HG03469 (cell line): ENCODE results near the gene ENKUR.
"Not testable (repeated sequence)": the region's sequence is repeated elsewhere in the genome, so short reads cannot be mapped to it uniquely, and the experiment has no call there.

ENCODE experiments used
- ATAC-seq: cut with Tn5 transposase; IDR thresholded peaks from one replicate; pipeline ENCODE4 v1.9.1; 2021; ENCODE audit warnings: mild to moderate bottlenecking, moderate library complexity, moderate number of reproducible peaks; ENCODE audit not compliant: unreplicated experiment

The ENKUR gene

DNA sequence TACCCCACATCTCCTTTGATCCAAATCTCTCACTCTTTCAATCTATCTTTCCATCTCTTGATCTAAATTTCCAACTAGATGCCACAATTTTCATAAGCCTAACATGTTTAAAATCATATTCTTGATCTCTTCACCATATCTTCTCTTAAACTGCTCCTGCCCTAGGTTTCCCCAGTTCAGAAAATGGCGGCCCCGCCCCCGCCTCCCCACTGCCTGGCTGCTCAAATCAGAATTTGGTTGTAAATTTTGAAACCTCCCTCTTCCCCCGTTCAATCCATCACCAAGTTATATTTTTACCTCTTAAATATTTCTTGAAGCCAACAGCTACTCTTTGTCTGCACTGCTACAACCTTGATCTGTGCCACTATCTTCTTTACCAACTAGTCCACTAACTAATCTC is 36.3 kb downstream of the ENKUR start:
- ATAC-seq, result no peak

DNA sequence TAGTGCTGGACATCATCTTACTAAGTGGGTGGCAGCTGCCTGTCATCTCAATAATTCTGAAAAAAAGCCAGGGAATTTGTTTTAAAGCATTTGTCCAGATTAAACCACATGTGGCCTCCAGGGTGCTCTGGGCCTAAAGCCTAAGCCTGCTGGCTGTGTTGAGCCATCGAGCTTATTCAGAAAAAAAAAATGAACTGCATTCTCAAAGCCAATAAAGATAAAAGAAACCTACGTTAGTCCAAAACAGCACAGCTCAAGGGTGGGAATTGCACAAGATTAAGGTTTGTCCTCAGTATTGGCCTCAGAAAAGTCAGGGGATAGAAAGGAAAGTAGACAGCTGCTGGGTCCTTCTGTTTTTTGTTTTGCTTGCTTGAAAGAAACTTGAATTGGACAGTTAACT is 41.0 kb downstream of the ENKUR start:
- ATAC-seq, result no peak

DNA sequence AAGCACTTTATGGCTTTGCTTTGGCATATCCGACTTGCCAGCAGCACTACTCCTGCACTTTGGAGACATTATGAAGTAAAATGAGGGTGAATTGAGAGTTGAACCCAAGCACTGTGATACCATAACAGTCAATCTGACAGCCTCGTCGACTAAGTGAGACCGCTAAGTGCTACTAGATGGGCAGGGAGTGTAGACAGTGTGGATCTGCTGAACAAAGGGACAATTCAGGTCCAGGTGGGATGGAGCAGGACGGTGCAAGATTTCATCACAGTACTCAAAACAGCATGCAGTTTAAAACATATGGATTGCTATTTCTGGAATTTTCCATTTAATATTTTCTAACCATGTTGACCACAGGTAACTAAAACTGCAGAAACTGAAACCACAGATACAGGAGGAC is 42.8 kb downstream of the ENKUR start:
- ATAC-seq, result no peak

DNA sequence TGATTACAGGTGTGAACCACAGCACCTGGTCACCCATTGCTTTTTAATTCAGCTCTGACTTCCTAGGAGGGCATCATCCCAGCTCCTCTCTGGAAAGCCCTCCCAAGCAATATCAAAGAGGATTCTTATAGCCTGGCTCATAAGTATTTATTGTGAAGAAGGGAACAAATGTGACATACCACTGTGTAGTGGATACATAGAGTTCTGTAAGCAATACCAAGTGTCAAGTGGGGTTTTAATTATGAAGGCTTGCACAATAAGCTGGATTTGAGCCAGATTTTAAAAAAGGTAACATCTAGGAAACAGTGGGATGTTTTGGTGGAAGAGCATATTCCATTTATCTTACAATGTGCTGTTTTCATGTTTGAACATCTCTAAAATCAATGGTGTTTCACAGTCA is 44.6 kb downstream of the ENKUR start:
- ATAC-seq, result no peak

DNA sequence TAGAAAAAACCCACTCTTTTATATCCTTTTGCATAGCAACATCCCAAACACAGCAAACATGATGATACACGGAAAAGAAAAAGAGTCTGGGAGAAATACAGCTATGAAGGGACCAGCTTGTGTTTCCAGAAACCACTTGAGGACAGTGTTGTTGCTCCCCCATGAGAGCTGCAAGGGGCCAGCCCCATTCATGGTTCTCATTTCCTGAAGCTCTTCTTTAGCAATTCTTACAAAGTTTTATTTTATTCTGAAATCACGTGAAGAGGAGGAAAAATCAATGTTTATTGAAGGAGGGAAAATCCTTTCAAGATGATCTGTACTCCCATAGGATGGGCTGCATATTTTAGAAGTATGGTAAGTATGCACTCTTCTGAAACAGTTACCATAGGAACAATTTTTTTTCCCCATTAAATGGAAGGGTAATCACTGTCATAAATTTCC is 46.1 kb downstream of the ENKUR start:
- no peak for ATAC-seq

DNA sequence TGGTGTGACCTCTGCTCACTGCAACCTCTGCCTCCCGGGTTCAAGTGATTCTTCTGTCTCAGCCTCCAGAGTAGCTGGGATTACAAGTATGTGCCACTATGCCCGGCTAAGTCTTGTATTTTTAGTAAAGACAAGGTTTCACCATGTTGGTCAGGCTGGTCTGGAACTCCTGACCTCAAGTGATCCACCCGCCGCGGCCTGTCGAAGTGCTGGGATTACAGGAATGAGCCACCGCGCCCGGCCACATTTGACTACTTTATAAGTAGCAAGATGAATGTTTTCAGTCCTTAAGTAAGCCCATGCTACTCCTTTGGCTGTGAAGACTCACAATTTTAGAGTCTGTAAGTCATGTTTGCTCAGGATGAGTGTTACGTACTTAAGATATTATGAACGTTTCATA is 47.0 kb downstream of the ENKUR start:
- ATAC-seq, result not testable (repeated sequence)

DNA sequence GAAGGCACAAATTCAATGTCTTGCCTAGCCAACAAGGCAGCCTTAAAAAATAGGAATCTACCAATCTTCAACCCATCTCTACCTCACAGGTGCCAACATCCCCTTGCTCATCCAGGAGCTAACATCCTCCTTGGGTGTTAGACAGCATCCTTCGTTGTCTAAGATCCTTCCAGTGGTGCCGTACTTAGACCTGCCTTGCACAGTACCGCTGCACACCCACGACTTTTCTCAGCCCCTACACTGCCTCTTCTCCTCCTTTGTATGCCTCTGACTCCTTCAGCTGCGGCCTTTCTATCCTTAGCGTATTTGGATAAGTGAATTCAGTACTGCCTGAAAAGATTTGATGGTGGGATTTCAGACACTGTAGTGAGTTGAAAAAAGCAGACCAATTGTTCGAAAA is 47.6 kb downstream of the ENKUR start:
- no peak for ATAC-seq

DNA sequence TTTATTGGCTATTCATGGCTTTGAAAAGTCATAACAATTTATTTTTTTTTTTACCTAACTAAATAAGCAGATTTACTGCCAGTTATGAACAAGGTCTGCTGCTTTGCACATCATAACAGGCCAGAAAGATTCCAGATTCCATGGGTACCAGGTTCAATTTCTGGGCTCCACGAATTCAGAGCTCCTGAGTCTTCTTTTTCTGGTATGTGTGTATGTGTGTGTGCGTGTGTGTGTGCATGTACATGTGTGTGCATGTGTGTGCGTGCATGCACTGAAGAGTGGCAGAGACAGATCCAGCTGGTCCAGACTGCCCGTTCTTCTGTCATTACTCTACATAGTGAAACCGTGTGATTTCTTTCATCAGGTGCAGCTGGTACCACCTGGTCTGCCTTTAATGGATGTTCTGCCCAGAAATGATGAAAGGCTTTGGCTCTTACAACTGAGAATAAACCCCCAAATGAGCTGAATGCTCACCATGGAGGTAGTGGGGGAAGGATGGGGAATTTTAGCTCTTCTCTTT is 48.9 kb downstream of the ENKUR start:
- no peak for ATAC-seq

DNA sequence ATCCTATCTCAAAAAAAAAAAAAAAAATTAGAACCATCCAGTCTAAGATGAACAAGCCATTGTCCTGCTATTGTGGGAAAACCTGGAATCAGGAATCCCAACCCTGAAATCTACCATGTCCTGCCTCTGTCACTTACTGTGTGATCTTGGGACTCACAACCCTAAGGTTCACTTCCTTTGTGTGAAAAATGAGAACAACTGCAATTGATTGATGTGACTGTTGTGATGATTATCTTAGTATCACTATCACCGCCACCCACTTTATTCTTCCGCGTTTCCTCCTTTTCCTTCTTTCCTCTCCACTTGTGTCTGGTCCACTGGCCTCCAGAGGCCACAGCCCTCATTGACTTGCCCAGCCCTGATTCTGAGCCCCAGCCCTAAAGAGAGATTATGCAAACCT is 50.9 kb downstream of the ENKUR start:
- no peak for ATAC-seq

DNA sequence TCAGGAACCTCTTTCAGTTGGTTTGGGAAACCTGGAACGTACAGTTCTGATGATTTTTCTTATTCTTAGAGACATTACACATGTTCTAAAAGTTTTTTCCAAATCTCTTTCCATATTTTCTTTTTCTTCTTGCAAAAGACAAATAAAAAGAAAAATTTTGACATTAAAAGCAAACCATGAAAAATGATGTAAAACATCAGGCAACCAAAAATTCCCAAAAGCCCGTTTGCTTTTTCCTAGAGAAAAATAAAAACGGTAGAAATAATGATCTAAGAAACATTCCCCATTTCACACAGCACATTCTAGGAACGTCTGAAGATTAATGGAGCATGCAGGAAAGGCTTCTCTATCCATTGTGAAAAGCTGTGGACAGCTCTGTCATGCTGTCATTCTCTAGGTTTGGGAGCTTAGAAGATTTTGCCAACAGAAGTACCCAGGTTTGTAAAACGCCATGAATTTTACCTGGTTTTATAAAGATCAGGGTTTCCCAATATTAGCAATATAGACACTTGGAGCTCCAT is 52.4 kb downstream of the ENKUR start:
- no peak for ATAC-seq

DNA sequence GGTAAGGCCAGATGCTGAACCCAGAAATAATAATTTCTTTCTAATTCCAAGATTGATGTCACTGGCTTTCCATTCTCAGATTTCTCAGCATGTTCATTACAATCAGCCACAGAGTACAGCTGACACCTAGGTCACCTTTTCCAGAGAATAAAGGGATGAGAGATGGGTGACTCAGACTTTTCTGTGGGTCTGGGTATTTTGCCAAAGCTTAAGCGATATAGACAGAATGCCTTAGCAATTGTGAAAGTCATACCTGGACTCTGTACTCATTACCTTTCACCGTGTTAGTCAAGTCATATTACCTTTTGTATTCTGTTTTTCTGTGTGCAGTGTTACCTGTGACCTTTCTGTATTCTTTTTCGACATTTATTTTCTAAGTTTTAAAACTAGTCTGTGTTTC is 53.0 kb downstream of the ENKUR start:
- no peak for ATAC-seq

DNA sequence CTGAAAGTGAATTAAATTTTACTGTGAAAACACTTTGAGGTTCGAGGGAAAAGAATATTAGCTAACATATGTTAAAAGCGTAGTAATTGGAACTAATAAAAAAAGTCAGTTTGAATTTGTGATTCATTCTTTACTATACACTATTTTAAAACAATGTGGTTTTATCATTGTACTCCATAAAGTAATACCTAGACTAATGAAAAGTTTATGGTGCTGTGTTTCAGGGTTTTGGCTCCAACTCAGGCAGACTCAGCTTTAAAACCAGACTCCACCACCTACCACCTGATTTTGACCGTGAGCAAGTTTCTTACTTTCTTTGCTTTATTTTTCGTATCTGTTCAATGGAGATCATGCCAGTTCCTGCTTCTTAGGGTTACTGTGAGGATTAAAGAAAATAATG is 54.4 kb downstream of the ENKUR start:
- ATAC-seq, result no peak

DNA sequence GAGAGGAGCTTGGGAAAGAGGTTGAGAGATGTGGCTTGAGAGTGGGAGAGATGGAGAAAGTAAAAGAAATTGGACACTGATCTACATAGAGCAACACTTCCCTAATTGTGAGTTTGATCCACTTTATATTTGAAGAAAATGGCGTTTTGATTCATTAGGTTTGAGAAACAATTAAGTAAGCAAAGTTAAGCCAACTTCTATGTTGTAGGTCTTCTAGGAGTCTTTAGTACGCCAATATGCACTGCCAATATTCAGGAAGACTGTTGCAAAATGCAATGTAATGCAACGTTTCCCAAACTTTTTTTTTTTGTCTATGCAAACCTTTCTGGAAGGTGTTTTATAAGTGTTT is 56.6 kb downstream of the ENKUR start:
- no peak for ATAC-seq

DNA sequence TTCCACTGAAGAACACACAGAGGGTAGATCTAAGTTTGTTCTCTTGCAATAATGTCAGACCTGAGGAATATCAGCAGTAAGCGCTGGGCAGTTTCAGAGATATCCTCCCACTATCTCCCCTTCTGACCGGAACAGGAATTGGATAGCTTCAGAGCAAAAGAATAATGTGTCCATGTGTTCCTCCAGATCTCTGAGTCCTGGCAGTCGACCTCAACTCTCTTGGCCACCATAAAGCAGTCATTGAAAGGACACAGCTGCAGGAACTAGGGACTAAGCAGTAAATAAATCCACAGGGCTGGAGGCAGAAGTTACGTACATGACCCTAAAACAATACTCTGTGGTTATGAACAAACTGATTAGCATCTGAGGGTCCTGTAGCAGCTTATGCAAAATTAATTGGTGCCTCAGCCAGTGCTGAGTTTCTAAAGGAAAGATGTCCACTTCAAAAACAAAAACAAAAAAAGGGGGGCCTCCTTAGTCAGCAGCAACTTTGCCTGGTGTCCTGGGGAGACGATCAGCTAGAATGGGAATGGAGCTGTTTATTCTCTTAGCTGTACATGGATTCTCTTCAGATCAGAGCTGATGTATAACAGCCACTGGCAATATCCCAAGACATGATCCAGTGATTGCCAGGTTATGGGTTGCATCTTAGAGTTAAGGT is 57.1 kb downstream of the ENKUR start:
- ATAC-seq, result no peak

DNA sequence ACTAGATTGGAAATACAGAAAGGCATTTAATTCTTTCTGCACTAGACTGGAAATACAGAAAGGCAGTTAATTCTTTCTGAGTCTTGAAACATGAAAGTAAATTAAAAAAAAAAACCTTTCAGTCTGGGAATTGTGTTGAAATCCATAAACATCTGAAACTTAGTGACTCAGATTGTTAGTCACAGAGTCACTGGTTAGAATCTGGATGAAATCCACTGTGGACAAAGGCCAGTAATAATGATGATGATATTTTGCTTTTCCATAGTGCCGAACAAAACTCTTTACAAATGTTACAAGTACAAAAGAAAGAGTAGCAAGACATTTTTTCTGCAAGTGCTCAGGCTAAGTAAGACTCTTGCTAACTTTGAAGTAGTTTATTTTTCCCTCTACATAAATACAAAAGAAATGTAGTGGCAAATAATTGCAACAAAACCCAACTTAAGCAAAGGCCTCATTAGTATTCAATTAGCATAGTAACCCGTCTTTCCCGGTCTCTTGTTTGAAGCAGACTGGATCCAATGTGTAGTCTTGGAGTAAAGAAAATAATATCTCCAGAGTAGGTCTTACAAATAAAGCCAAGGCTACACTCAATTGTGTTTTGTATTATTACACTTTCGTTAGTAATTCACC is 57.8 kb downstream of the ENKUR start:
- ATAC-seq, result no peak

DNA sequence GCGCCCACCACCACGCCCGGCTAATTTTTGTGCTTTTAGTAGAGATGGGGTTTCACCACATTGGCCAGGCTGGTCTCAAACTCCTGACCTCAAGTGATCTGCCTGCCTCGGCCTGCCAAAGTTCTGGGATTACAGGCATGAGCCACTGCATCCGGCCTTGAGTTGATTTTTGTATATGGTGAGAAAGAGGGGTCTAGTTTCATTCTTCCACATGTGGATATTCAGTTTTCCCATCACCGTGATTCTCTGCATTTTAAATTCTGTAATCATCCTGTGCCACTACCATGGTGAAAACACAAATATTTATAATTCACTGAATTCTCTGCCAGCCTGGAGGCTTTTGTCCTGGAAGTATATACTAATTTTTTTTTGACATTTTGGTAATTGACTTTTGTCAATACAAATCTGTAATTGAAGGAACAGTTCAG is 58.3 kb downstream of the ENKUR start:
- not testable (repeated sequence) for ATAC-seq

DNA sequence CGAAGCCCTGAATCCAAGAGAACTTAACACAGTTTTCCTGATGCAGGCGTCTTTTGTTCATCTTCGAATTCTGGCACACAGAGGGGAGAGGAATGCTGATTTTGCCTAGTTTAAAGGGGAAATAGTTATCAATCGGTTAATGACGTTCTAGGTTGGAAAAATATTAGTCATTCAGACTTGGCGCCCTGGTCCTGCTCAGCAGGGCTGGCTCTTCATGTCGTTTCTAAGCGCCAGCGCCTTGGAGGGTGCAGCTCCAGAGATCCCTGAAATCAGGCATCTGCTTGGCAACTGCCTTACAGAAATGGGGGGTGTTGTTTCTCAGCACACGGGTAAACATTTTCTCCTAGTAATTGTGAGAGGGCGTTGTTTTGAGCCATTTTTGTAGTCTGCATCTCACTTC is 62.3 kb downstream of the ENKUR start:
- no peak for ATAC-seq

DNA sequence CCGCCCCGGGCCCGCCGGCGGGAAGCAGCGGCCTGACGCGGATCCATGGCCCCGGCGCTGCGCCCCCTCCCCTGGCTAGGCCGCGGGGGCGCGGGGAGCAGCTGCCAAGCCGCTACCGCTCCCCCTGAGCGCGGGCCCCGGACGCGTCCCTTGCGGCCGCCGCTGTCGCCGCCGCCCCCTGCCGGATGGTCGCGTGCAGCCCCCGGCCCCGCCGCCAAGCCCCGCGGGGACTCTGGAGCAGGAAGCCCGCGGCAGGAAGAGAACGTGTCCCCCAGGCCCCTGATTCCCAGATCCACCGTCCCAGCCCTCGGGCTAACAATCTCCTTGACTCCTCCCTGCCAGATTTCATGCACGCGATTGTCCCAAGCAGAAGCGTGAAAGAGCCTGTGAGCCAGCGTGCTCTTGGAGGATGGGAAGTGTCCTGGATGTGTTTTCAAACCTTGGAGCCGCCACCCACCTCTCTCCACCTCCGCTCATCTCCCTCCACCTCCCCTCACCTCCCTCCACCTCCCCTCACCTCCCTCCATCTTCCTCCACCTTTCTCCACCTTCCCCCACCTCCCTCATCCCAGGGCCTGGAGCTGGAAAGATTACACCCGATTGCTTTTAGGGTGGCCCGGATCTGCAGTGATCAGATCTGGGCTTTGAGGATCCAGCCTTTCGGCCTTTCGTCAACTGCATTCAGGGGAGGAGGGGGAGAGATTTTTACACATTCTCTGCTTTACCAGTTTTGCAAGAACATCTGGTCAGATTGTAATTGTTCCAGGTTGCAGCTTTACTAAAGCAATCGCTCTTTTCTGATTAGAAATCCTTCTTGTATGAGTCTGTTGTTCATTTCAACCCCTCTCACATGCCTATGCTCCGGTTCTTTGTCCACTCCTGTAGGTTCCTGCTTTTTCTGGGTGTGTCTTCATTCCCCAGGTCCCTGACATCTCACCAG is 63.0 kb downstream of the ENKUR start:
- no peak for ATAC-seq

DNA sequence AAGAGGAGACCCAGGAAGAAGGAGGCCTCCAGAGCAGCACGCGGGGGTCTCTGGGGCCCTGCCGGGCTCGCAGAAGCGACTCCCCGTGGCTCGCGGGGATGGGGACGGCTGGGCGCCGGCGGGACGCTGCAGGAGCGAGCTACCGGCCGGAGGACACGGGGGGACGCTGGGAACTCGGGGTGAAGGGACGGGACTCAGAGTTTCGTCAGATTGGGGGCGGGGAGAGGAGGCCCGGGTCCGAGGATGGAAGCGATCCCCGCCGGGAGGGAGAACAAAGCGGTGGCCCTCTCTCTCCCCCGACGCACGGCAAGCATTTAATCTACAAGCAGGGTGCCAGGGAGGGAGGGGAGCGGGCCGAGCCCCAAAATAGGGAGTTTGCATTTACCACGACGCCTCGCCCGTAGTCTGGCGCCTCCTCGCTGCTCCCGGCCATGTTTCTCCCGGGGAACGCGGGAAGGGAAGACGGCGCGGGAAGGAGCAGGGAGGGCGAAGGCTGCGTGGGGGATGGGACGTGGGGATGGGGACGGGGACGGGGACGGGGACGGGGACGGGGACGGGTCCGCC is 63.7 kb downstream of the ENKUR start, which contains the start of gene PRTFDC1:
TSS of gene PRTFDC1 (minus strand) at position 464 of the 564 bp plus-strand sequence. CDS start at position 433, 31 bp downstream.
- no peak for ATAC-seq

DNA sequence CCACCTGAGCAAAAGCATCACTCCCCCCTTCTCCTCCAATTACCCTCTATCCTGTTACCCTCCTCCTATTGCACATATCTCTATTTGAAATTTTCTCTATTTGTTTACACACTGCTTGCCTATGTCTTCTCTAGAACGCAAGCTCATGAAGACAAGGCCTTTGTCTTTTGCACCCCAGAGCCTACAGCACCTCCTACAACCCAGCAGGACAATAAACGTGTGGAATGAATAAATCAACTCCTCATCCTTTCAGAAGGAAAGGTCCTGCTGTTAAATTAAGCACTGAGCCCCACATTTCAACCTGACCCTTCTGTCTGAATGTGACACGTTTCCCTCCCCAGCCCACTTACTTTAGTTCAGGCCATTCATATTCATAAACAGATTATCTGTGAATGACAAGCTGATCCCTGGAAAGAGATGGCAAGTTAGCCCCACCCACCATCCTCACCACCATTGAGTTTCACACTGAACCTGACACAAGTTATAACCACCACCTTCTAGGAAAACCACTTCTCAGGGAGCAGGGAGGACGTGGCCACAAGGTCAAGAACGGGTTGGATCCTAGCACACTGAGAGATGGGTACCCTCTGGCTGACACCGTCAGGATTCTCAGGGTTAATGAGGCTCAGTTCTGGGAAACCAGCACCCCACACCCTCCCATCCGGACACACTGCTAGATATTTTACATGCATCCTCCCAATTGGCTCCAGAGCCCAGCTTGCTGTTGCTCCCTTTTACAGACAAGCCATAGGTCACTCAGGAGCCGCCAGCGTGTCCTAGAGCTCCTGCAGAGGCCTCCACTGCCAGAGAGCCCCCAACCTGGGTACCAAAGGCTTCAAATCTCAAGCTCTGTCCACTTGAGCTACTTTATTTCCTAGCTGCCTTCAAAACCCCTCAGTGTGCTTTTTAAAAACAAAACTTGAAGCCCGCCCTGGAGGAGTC is 64.5 kb downstream of the ENKUR start:
- no peak for ATAC-seq
